Fibroblast of skin of right biceps (primary cell): Measurements from ENCODE around the gene PFDN4.
A peak's percentile ranks its signal among the peaks of the same experiment; 100 is the strongest.

Source experiments
- DNase-seq: peaks from one replicate; pipeline ENCODE4 v3.0.0-alpha.2; 2013

PFDN4 gene, protein sequence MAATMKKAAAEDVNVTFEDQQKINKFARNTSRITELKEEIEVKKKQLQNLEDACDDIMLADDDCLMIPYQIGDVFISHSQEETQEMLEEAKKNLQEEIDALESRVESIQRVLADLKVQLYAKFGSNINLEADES

DNA sequence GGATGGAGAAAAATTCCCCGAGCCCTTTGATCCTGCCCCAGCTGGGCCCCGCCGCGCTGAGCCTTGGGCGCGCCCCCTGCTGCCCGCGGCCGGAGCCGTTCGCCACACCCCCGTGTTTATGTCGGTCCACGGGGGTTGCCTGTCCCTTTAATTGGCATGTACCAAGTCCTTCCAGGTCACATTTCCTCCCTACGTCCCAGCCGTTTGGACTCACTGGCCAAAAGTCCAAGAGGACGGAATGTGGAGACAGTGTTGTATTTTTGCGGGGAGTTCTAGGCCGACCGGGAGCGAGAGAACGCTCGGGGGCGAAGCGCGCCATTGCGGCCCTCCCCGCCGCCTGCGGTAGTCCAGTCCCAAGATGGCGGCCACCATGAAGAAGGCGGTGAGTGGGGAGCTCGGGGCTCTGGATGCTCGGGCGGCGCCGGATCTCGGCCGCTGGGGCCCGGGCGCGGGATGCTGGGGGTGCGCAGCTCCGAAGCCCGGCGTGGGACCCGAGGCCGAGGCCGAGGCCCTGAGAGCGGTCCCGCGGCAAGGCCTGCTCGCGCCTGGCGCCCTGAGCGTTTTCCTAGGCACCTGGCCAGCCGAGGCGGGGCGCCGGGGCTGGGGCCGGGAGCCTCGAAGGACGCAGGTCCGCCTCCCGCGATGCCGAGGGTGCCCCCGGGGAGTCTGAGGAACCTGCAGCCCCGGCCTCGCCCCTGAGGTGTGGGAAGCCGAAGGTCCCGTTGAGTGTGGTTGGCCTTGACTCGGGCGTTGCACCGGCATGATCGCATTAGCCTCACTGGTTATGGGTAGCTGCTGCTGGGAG, at the start of gene PFDN4:
Gene PFDN4 (plus strand): TSS at position 345 of the 805 bp plus-strand sequence. CDS start 14 bp downstream, at position 359.
- DNase-seq, result peak; percentile 85

DNA sequence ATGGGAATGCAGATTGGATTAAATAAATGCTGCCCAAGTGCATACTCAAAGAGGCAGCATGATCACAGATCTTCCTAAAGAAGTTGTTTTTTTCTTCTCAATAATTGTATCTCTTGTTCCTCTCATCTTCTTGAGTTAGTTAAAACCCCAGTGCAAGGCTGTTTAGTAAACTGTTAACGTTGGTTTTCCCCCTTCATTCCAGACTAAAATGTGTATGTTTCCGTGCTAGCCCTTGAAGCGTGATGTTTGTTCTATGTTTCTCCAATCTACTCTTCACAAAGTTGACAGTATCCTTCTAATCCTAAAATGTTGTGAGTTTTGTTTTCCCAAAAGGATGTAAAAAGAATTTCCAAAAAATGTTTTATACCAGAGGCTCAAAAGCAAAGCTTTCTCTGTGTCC, 49.7 kb upstream of the PFDN4 start:
- no peak for DNase-seq

DNA sequence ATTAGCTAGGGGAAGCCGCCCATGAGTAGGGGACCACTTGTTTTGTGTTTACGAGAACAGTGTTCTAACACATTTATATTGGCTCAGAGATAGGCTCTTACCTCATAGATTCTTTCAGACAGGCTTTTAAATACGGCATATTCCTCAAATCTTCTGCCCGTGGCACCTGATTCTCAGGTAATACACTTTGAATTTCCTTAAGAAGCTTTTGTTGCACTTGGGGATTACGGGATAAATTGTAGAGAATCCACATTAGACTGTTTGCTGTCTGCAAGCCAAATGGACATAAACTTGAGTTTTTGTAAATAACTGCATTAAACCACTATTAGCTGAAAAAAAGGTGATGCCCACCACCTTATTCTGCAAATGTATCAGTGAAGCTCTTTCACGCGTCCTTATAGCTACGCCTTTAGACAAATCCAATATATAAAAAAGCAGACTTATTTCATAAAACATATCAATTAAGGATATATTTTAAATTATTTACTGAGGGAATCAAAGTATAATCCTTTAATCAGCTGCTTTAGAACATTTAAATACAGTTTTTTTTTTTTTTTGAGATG, 49.0 kb upstream of the PFDN4 start:
- no peak for DNase-seq

DNA sequence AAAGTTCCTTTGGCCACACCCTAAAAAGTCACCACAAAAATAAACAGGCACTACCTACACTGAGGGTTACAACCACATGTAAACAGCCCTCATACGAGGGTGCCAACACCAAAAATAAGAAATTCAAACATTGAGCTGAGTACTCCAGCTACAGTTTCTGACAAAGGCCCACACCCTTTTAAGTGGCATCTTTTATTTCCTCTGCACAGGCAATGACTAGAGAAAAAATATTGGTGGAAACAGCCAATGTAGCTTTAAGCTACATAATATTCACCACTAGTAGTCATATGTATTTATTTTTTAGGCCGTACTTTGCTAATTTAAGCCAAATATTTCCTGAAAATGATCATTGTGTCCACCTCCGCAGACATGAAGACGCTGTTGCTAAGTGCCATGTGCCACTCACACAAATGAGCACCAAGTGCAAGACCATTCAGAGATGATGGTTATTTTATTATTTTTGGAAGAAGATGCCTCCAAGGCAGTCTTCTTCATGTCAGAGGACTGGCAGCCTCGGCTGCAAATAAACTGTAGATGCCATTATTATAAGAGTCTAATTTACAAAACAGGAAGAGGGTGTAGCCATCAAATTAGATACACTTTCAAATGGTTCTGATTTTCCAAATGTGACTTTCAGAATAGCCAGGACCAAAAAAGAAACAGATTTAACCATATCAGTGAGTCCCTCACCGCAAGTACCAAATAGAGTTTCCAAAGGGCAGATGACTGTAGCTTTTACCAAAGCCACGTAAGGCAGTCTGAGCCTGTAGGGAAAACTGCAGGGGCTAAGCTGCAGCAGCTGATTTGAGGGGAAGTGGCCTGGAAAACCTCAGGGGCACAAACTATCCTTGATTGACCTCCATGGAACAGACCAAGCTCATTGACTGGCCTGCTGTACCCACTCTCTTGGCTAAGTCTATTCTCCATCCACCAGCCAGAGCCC, 47.6 kb upstream of the PFDN4 start:
- DNase-seq, result no peak

DNA sequence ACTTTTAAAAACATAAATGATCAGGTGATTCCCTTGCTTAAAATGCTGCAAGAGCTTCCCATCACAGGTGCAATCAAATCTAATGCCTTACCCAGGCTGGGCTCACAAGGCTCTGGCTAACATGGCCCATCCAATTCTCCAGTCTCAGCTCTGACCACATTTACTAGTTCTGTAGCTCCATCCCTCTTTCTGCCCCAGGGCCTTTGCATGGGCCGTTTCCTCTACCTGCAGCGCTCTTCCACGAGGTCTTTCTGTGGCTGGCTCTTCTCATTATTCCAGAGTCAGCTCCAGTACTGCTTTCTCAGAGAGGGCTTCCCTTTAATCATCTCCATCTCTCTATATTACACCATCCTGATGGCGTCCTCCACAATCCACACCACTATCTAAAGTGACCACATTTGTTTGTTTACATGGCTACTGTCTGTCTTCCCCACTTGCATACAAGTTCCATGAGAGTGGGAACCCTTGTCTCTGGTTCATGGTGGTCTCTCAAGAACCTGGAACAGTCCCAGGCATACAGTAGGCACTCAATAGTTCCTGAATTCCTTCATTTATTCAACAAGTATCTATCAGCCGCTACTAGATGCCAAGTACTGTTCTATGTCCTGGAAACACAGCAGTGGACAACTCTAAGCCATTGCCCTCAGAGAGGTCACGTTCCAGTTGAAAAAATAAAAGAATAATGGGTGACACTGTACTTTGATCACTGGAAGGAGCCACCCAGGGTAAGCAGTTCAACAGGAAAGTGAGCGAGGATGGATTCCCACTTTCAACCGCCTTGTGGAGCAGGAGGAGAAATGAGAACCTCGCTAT, 46.7 kb upstream of the PFDN4 start:
- DNase-seq, result no peak

DNA sequence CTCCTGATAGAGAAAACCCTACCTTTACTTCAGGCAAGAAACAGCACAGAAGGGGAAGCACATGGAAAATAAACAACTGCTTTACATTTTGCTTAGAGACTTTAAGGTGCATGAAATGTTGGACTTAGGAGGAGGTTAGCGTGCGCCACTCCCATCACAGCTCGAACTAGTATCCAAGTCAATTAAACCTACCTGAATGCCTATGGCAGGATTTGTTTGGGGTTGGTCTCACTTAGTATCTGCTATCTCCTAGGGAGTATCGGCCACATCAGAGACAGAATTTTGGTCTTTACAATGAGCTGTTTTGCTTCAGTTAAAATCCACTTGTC, 46.1 kb upstream of the PFDN4 start:
- no peak for DNase-seq

DNA sequence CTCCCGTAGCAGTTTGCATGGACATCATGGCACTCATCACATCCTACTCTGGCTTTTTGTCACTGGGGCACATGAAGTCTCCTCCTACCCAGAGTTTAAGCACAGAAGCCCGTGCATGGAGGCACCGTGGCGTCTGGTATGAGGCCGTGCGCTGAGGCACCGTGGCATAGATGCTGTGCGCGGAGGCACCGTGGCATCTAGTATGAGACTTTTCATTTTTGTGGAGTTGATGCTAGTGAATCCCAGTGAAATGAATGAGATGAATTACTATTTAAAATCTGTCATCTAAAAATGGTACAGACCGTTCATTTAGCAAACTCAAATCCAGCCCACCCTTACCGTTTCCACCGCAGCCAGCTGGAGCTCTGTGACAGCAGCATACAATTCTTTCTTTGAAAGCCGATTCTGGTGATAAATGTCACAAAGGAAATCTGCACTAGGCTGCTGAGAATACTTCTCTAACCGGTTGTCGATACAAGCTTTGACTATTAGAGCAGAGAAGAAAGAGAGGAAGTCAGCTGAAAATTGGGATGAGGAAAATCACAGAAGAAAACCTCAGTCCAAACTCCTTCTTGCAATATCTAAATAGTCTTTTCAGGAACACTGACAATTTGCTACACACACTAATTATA, 45.4 kb upstream of the PFDN4 start:
- DNase-seq, result no peak

DNA sequence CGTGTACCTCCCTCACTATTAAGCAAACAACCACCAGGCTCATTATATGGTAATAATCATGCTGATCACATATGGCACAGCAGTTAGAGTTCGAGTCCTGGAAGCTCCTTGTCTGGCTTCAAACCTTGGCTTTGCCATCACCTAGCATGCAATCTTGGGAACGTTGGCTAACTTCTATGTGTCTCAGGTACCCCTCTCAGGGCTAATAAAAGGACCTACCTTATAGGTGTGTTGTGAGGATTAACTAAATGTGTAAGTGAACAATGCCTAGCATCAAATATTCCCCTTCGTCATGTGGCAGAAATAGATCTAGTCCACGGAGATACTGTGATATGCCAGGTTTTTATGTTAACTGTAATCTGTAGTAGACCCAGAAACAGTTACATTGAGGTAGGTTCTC, 44.5 kb upstream of the PFDN4 start:
- no peak for DNase-seq

DNA sequence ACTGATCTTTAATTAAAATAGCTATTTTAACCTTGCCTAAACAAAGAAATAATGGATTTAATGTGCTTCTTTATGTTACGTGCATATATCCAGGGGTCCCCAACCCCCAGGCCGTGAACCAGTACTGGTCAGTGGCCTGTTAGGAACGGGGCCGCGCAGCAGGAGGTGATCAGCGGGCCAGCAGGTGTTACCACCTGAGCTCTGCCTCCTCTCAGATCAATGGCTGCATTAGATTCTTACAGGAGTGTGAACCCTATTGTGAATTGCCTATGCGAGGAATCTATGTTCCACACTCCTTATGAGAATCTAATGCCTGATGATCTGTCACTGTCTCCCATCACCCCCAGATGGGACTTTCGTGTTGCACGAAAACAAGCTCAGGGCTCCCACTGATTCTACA, 42.9 kb upstream of the PFDN4 start:
- no peak for DNase-seq

DNA sequence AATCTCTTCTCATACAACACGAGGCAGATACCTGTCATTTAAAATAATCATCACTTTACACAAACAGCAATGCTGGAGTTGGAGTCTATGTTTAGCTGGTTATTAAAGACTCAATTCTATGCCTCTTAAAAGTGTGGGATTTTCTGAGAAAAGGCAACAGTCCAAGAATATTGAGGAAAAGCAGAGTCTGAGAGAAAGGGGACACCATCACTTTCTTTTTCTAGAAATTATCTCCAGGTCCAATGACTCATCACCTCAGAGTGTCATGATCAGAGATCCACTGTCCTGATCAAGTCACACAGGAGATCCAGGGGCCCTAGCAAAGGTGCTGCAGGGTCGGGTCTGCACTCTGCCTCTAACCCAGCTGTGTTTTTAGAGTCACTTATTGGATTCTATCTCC, 42.1 kb upstream of the PFDN4 start:
- DNase-seq, result no peak

DNA sequence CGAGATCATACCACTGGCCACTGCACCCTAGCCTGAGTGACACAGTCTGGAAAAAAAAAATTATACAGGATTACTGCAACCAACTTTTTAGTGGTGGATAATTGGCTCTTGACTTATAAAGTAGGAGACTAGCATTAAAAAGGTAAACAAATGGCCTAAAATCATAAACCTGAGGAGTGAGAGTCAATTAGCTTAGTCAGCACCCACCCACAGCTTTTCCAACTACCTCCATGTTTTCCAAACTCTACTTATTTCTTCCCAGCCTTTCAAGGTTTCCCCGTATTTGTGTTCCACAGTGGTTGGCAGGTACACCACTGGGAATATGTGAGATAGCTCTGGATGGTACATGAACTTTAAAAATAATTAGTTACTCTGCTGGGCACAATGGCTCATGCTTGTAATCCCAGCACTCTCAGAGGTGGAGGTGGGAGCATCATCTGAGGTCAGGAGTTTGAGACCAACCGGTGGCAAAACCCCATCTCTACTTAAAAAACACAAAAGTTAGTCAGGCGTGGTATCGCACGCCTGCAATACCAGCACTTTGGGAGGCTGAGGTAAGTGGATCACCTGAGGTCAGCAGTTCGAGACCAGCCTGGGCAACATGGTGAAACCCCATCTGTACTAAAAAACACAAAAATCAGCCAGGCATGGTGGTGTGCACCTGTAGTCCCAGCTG, 40.8 kb upstream of the PFDN4 start:
- DNase-seq, result no peak

DNA sequence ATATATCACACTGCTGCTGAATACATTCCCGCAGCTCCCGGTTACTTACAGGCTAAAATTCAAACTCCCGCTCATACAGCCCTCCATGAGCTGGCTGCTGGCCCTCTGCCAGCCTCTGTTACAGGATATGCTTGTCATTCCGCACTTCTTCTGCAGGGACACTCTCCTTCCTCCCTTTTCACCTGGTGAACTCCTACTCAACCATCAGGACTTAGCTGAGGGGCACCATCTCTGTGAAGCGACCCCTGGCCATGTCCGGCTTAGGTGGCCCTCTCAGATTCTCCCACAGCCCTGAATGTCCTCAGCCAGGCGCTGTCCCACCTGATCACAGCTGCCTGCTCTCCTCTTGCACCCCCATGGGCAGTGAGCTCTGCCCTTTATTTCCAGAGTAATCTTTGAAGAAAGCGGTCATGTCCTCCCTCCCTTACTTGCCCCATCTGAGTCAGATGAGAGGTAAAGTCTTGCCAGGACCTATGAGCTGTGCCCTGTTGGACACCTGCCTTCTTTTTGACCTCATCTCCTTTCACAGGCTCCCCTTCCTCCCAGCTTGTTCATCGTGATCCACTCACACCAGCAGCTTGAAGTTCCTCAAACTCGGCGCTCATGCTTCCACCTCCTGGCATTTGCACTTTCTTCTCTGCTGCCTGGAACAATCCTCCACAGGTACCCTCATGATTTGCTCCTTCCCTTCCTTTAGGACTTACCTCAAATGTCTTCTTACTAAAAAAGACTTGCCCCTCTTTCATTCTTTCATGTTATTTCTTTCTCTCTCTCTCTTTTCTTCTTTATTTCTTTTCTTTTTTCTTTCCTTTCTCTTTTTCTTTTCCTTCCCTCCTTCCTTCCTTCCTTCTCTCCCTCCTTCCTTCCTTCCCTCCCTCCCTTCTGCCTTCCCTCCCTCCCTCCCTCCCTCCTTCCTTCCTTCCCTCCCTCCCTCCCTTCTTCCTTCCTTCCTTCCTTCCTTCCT, 39.7 kb upstream of the PFDN4 start:
- DNase-seq, result peak; percentile 73

DNA sequence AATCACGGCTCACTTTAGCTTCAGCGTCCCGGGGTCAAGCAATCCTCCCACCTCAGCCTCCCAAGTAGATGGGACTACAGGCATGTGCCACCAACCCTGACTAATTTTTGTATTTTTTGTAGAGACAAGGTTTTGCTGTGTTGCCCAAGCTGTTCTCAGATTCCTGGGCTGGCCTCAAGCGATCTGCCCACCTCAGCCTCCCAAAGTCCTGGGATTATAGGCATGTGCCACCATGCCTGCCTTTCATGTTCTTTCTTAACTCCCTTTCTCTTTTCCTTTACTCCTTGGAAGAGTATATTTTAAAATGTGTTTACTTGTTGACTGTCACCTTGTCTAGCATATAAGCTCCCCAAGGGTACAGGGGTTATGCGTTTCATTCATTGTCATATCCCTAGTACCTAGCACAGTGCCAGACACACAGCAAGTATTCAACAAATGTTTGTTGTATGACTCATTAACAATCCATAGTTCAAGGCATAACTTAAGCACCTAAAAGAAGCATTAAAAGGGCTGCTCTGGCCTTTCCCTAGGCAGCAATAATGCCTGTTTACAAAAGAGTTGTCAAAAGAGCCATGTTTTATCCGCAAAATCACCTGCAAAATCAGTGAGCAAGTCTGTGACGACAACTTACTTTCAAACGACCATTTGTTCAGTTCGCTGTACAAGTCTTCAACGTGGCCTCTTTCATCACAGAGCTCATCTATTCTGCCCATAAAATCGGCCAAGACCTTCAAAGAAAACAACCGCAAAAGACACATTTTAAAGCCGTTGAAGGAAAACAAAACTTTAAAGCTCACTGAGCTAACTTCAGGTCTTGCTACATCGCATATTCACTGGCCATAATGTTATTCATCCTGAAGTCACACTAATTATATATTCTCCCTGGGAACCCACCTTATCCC, 38.7 kb upstream of the PFDN4 start:
- DNase-seq, result no peak

DNA sequence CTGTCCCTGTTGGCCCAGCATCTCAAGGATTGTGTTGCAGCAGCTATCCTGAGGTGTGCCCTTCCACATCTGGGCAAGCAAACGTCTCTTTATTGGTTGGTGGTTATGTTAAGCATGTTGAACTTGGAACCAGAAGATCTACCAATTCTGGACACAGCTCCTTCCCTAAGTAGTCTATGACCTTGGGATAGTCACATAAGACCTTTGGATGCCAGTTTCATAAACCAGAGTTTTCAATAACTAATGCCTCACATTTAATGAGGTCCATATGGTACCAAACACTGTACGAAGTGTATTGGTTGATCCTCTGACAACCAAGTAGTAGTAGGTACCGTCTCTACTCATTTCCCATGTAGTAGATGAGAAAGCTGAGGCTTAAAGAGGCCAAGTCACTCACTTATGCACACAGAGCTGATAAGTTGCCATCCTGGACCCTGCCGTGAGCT, 37.8 kb upstream of the PFDN4 start:
- no peak for DNase-seq

DNA sequence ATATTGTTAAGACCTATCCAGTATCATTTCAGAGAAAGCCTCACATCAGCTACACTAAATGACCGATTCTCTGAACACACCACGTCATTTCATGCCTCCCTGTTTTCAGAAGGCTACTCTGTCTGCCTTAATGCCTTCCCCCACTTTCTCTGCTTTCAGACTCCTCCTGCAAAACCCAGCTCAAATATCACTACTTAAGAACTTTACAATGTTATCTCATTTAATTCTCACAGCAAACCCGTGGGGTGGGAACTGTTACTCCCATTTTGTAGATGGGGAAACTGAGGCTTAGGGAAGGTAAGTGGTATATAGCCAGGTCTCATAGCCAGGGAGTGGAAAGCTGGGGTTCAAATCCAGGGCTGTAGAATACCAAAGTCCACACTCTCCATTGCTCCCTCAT, 36.9 kb upstream of the PFDN4 start:
- DNase-seq, result no peak

DNA sequence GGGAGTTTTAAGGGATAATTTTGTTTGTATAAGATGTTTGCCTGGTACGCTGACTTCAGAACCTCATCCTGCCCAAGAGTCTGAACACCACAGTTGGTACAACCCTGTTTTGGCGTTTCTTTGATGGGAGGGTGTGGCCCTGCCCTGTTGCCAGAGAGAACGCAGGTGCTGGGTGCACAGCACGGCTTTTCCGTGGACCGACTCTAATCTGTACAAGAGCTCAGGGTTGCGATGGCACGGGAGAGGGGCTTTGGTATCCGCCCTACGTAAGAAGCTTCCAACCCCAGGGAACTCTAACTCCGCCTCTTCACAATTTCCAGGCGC, 35.4 kb upstream of the PFDN4 start:
- DNase-seq, result no peak

DNA sequence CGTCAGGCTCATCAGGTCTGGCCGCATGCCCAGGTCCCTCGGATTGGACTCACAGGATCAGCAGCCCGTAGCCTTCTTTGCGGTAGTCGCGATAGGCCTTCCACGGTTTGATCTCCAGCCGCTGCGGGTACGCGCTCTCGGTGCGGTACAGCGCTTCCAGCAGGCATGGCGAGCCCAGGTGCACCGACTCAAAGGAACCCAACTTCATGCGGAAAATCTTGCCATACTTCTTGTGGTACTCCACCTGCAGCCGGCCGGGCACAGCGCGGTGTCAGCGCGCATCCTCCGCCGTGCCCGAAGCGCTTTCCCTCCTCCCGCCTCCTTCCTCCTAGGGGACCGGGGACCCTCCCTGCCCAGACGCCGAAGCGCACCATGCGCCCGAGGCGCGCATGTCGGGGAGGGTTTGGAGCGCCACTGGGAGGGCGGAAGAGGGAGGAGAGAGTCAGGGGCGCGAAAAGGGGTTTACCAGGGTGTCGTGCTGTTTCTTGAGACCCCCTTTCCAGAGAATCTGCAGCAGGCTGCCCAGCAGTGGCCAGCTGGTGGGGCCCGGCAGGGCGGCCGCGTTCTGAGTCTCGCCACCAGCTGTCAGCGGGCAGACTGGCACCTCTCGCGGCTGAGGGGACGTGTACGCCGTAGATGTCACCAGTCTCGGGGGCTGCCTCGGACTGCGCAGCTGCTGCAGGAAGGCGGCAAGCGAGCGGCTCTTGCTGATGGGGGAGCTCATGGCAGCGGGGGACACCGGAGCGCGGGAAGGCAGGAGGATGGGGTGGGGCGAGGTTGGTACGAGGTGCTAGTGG, 34.8 kb upstream of the PFDN4 start:
- peak; percentile 53 for DNase-seq
